ENCODE measurements around the gene TPPP3. TPM values are rescaled to one million over a fixed set of nuclear protein-coding genes. Genes with fewer than 3 reads are reported as not detected.

The TPPP3 gene
- under 1 TPM; 0.64 to 0.73 TPM for total RNA-seq
- 29.7 TPM for polyA plus RNA-seq (2013, experiment 1 of 2)
- polyA plus RNA-seq (2013, experiment 2 of 2), result 19.5 TPM
- long read RNA-seq, experiment 1, partial matches to known transcripts, result 0 of 2 reads
- long read RNA-seq, experiment 1, other reads (novel, unspliced or antisense), result 0 of 2 reads
- long read RNA-seq, experiment 2, partial matches to known transcripts, result 0 of 1 reads
- long read RNA-seq, experiment 2, other reads (novel, unspliced or antisense), result 0 of 1 reads
- long read RNA-seq, experiment 3, result 0 reads
- long read RNA-seq, experiment 4, partial matches to known transcripts, result 0 of 3 reads
- long read RNA-seq, experiment 4, other reads (novel, unspliced or antisense), result 0 of 3 reads

DNA sequence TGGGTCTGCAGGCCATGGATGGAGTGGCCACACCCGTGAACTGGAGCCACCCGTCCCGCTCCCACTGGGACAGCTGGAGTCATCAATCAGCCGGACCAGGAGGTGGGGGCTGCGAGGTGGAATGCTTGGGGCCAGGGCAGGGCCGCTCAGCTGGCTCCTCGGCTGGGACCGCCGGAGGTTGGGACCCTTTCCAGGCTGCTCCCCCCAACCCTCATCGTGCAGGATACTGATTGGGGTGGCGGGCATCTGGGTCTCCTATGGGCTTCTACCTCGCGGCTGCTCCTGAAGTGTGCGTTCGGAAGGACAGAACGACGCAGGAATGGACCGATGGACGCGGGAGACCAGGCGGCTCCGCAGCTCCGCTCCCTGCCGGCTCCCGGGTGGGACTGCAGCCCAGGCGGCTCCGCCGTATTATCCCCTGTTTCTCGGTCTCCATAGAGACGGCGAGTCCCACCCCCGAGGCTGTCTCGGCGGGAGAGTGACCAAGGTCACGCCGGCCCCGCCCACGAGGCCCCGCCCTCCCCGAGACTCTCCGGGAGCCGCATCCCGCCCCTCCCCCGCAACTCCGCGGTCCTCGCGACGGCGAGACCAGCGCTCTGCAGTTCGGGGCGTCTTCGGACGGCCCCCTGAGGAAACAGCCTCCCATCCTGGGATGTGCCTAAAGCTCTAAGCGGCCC lies at the start of gene TPPP3:
Gene TPPP3 (minus strand): TSS at position 388 of the 677 bp plus-strand sequence. CDS start 2,387 bp downstream, outside the sequence.
- H3K27me3 ChIP-seq (ENCODE audit: control insufficient read depth, insufficient read depth, low read length, poor library complexity, severe bottlenecking), result peaks cover 44% of the 10 kb centered on the region
- no peaks in the 10 kb centered on the region for H3K9me3 ChIP-seq (ENCODE audit: control insufficient read depth, low read length)
- H3K4me3 Mint-ChIP-seq, result peak within 1 kb of the TSS; percentile 34
- TF ChIP-seq, protein P1, sequence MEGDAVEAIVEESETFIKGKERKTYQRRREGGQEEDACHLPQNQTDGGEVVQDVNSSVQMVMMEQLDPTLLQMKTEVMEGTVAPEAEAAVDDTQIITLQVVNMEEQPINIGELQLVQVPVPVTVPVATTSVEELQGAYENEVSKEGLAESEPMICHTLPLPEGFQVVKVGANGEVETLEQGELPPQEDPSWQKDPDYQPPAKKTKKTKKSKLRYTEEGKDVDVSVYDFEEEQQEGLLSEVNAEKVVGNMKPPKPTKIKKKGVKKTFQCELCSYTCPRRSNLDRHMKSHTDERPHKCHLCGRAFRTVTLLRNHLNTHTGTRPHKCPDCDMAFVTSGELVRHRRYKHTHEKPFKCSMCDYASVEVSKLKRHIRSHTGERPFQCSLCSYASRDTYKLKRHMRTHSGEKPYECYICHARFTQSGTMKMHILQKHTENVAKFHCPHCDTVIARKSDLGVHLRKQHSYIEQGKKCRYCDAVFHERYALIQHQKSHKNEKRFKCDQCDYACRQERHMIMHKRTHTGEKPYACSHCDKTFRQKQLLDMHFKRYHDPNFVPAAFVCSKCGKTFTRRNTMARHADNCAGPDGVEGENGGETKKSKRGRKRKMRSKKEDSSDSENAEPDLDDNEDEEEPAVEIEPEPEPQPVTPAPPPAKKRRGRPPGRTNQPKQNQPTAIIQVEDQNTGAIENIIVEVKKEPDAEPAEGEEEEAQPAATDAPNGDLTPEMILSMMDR (conservative IDR thresholded peaks at IDR 0.05), result peak; percentile 80
- H3K4me1 Mint-ChIP-seq, result peaks cover 3% of the 10 kb centered on the region
- 5 to 8% methylated on average over 8 to 56 of the region's 56 CpGs for WGBS, 2 experiments (ENCODE audit: insufficient coverage in 1 of 2, insufficient read length in 1 of 2)
- peaks cover 11% of the 10 kb centered on the region for H3K4me1 ChIP-seq (ENCODE audit: control insufficient read depth, insufficient read depth, low read length)
- H3K27ac ChIP-seq (ENCODE audit: low read depth, low read length), result no peak within 1 kb of the TSS
- H3K27ac Mint-ChIP-seq, result no peak within 1 kb of the TSS
- H3K36me3 ChIP-seq (ENCODE audit: control insufficient read depth, insufficient read depth, low read length), result no peaks in the 10 kb centered on the region
- peak; percentile 92 for DNase-seq
- no peaks in the 10 kb centered on the region for H3K9me3 Mint-ChIP-seq
- no peaks in the 10 kb centered on the region for H3K36me3 Mint-ChIP-seq (ENCODE audit: low read depth)
- H3K9ac ChIP-seq (ENCODE audit: extremely low read depth, low read length, poor library complexity, severe bottlenecking), result peak within 1 kb of the TSS; percentile 20
- H3K27me3 Mint-ChIP-seq (ENCODE audit: insufficient read depth), result peaks cover 72% of the 10 kb centered on the region
- peak within 1 kb of the TSS; percentile 56 for H3K4me3 ChIP-seq (ENCODE audit: low read length)

DNA sequence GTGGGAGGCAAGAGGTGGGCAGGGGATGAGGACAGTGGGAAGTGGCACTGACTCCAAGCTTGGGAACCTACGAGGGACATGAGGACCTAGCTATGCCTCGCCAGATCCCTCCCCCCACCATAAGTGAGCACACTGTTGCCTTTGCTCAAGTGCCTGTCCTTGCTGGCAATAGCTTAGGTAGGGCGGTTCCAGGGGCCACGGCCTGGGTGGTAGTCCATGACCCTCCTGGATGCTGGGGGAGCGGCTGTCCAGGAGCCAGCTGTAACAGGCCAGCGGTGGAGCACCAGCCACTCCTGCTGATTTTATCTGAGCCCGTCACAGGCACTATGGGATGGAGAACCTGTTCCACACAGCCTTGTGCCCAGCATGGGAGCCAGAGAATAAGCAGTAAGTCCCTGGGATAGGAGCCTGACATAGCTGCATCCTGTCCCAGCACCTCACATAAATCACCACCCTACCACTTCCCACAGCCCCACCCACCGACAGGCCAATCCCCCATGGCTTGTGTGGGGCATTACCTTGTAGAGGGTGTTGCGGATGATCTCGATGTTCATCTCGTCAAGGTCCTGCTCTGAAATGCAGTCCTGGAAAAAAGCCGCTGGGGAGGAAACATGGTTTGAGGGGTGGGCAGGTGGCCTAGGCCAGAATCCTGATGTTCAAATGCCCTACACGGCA lies 49.4 kb upstream of the TPPP3 start:
- Histone ChIP-seq H3K9ac (ENCODE audit: extremely low read depth, low read length, poor library complexity, severe bottlenecking) (no peak overlapping the region), H3K36me3 (ENCODE audit: control insufficient read depth, insufficient read depth, low read length) (peaks cover 10% of the 10 kb centered on the region), H3K4me3 (ENCODE audit: low read length) (no peak overlapping the region), H3K9me3 (ENCODE audit: control insufficient read depth, low read length) (no peaks in the 10 kb centered on the region), H3K4me1 (ENCODE audit: control insufficient read depth, insufficient read depth, low read length) (no peaks in the 10 kb centered on the region), H3K27ac (ENCODE audit: low read depth, low read length) (no peak overlapping the region), H3K27me3 (ENCODE audit: control insufficient read depth, insufficient read depth, low read length, poor library complexity, severe bottlenecking) (no peaks in the 10 kb centered on the region)
- Mint-ChIP-seq H3K4me1 (peaks cover 3% of the 10 kb centered on the region), H3K9me3 (no peaks in the 10 kb centered on the region), H3K27me3 (ENCODE audit: insufficient read depth) (no peaks in the 10 kb centered on the region), H3K27ac (no peak overlapping the region), H3K36me3 (ENCODE audit: low read depth) (peaks cover 25% of the 10 kb centered on the region), H3K4me3 (no peak overlapping the region)
- WGBS, 2 experiments (ENCODE audit: insufficient coverage in 1 of 2, insufficient read length in 1 of 2), result 96 to 99% methylated on average over 8 to 13 of the region's 13 CpGs
- no peak for DNase-seq
- TF ChIP-seq, protein P1 (conservative IDR thresholded peaks at IDR 0.05), result no peak

DNA sequence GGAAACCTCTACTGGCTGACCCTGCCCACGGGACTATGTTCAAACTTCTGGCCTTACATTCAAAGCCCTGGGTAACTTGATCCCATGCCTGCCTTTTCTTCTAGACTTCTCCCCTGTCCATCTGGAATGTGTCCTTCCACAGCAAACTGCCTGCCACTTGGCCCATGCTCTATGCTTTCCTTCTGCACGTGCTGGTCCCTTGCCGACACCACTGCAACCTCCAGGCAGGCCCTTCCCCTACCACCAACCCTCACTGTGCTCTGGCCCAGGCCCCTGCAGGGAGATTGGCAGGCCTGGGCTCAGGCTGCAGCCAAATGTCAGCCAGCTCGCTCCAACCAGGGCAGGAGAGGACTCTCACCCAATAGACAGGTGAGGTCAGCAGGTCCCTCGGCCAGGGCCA lies 48.6 kb upstream of the TPPP3 start:
- WGBS, 2 experiments (ENCODE audit: insufficient coverage in 1 of 2, insufficient read length in 1 of 2), result 54 to 88% methylated on average over 2 to 5 of the region's 5 CpGs
- no peaks in the 10 kb centered on the region for H3K9me3 Mint-ChIP-seq

More for the DNA sequence above, 48.6 kb upstream of the TPPP3 start:
- Mint-ChIP-seq H3K4me3 (no peak overlapping the region), H3K27me3 (ENCODE audit: insufficient read depth) (no peaks in the 10 kb centered on the region), H3K4me1 (peaks cover 3% of the 10 kb centered on the region), H3K27ac (no peak overlapping the region), H3K36me3 (ENCODE audit: low read depth) (peaks cover 25% of the 10 kb centered on the region)
- H3K27me3 ChIP-seq (ENCODE audit: control insufficient read depth, insufficient read depth, low read length, poor library complexity, severe bottlenecking), result no peaks in the 10 kb centered on the region
- H3K9ac ChIP-seq (ENCODE audit: extremely low read depth, low read length, poor library complexity, severe bottlenecking), result no peak overlapping the region
- no peaks in the 10 kb centered on the region for H3K9me3 ChIP-seq (ENCODE audit: control insufficient read depth, low read length)
- peaks cover 10% of the 10 kb centered on the region for H3K36me3 ChIP-seq (ENCODE audit: control insufficient read depth, insufficient read depth, low read length)
- no peaks in the 10 kb centered on the region for H3K4me1 ChIP-seq (ENCODE audit: control insufficient read depth, insufficient read depth, low read length)
- TF ChIP-seq, protein P1 (conservative IDR thresholded peaks at IDR 0.05), result no peak
- H3K27ac ChIP-seq (ENCODE audit: low read depth, low read length), result no peak overlapping the region
- no peak for DNase-seq
- no peak overlapping the region for H3K4me3 ChIP-seq (ENCODE audit: low read length)

Measured in endodermal cell (in vitro differentiated cells).